Stimulated activated CD8-positive, alpha-beta memory T cell treated with anti-CD3 and anti-CD28 coated beads, Interleukin-7, amount 100 ng/mL, for 48 hours (primary cell): ENCODE data around the gene SGSM2.

Source experiments
- DNase-seq, 2 donors: peaks; one replicate each; pipeline ENCODE4 v3.0.0-alpha.2; 2020; ENCODE audit warnings: low read depth in 1 of 2; ENCODE audit errors: extremely low read depth in 1 of 2

Gene SGSM2

GRCh38 chr17:2396568-2397246, 59.4 kb downstream of the SGSM2 start:
- peak; percentile 31 to 51 for DNase-seq

- no peak for DNase-seq
These were observed 60.2 kb downstream of the SGSM2 start for GRCh38 chr17:2397247-2398171.

- no peak for DNase-seq
These were observed 60.9 kb downstream of the SGSM2 start for GRCh38 chr17:2398182-2398581.

- DNase-seq: peak in 1 of 2 donors; percentile 26
These were observed 61.6 kb downstream of the SGSM2 start for GRCh38 chr17:2398655-2399571.

GRCh38 chr17:2399572-2400473, 62.5 kb downstream of the SGSM2 start:
- peak; percentile 85 to 89 for DNase-seq

GRCh38 chr17:2400474-2400866, 63.2 kb downstream of the SGSM2 start:
- peak; percentile 37 to 48 for DNase-seq

GRCh38 chr17:2400877-2401425, 63.6 kb downstream of the SGSM2 start, which contains the start of gene MNT:
MNT (minus strand) TSS chr17:2401060; CDS start chr17:2400712, 348 bp downstream.
- DNase-seq: peak; percentile 88 to 89

GRCh38 chr17:2401426-2402221, 64.3 kb downstream of the SGSM2 start:
- peak; percentile 99 for DNase-seq

- DNase-seq: no peak
These were observed 65.2 kb downstream of the SGSM2 start for GRCh38 chr17:2402544-2402943.

- no peak for DNase-seq
These were observed 65.7 kb downstream of the SGSM2 start for GRCh38 chr17:2403044-2403443.

- no peak for DNase-seq
These were observed 68.1 kb downstream of the SGSM2 start for GRCh38 chr17:2405247-2405926.

GRCh38 chr17:2406271-2406902, 69.1 kb downstream of the SGSM2 start:
- no peak for DNase-seq

- DNase-seq: no peak
These were observed 69.8 kb downstream of the SGSM2 start for GRCh38 chr17:2406903-2407790.

GRCh38 chr17:2410951-2411350, 73.7 kb downstream of the SGSM2 start:
- DNase-seq: no peak

- DNase-seq: no peak
These were observed 75.3 kb downstream of the SGSM2 start for GRCh38 chr17:2412561-2413021.

- DNase-seq: no peak
These were observed 77.3 kb downstream of the SGSM2 start for GRCh38 chr17:2414446-2415064.
